NCI-H1092 (cell line): Measurements from ENCODE around the gene KCNH5.

Source experiments
- DNase-seq: peaks from one replicate; lab custom pipeline; 2025; lab: John Stamatoyannopoulos, UW

KCNH5 gene

DNA sequence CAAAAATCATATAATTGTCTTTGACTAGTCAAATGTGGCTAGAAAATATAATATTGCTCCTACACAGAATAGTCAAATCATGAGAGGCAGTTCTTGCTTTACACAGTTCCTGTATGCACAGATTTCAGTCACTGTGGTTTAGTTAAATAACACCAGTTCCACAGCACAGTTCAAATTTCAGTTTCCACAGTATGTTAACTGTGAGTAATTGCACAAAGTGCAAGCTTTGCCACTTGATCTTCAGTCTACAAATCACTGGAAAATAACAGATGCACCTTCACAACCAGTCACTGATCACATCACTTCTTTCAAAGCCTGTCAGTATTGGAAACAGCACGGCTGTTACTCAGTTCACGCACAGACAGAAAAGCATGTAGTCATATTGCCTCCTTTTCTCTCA lies 38.7 kb downstream of the KCNH5 start:
- DNase-seq = no peak

GRCh38 chr14:62994096-62994495 lies 51.2 kb downstream of the KCNH5 start:
- DNase-seq = no peak

DNA sequence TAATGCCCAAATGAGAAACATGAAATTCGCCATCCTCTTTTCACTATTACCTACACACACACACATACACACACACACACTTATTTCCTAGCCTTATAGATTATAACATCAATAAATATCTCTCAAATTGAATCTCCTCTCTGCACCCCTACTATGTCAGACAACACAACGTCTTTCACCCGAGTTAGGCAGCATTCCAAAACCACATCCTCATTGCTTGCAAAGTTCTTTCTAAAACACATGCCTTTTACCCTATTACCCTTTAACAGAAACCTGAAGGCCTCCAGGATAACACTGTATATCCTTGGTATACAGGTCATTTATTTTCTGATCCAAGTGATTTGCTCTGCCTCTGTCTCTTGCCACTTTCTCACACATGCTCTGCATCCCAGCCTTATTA lies 56.3 kb downstream of the KCNH5 start:
- no peak for DNase-seq

DNA sequence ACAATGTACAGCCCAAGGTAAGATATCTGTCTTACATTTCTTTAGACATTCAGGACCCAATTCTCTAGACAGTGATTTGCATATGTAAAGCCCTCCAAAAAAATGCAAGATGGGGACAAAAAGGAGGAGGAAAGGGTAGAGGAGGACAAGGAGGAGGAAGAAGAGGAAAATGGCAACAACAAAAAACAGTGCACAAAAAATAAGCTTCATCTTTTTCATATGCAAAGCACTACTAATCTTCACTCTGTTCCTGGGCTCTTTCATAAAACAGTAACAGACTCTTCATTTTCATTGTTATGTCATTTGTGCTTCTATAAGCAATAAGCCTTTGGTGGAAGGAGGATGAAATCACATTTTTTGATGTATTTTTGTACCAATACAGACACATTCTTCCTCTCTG lies 61.4 kb downstream of the KCNH5 start:
- DNase-seq = no peak

DNA sequence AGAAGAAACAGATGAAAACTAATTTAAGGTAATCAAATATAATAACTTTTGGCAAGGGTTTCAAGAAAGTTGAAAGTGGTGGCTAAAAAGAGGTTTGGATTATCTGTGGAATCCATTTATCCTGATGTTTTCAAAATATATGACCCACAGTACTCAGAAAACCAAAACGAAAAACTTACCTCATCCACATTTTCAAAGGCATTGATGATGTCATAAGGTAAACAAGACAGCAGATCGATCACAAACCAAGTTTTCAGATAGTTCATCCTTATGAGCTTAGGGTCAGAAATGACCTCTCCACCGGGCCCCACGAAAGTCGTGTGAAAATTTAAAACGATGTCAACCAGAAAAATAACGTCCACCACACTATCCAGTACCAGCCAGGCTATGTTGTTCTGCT lies 64.6 kb downstream of the KCNH5 start:
- no peak for DNase-seq

DNA sequence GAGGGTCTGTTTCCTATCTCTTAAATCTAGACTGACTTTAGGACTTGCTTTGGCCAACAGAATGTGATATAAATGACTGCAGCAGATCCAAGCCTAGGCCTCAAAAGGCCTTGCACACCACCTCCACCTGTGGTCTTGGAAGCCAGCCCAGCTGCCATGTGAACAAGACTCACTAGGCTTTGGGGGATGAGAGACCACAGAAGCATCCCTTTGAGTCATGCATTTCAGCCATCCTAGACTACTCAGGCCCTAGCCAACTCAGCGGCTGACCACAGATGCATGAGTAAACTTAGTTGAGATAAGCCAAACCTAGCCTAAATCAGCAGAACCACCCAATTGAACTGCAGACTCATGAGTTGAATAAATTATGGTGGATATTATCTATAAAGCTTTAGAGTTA lies 87.7 kb downstream of the KCNH5 start:
- DNase-seq = no peak

DNA sequence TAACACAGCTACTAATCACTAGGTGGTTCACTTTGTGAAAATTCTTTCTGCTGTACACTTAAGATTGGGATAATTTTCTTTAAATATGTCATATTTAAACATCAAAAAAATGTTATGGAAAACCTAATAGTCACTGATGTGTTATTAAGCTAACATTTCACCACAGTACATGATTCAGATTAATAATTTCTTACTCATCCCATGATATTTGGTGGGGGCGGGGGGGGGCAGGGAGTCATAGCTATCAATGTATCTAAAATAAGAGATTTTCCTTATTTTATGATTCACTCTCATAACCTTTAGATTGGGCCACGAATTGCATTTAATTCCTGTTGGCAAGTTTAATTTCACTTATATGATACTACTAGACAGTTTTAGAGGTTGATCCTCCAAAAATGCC lies 88.8 kb downstream of the KCNH5 start:
- no peak for DNase-seq

DNA sequence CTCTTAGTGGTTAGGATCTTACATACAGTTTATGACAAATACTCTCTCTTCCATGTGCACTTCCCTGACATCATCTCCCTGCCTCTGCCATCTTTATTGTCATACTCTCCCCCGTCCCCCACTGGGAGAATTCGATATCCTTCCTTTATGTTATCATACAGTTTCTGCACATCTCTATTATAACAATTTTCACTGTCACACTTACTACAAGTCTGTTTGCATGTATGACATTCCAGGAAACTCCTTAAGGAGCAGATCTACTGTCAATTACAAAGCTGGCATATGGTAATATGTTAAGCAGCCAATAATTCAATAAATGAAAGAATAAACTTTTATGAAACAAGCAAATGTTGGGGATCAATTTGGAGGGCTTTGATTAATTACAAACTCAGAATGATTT lies 91.1 kb downstream of the KCNH5 start:
- DNase-seq = no peak

GRCh38 chr14:62952226-62952625 lies 93.0 kb downstream of the KCNH5 start:
- DNase-seq = no peak

DNA sequence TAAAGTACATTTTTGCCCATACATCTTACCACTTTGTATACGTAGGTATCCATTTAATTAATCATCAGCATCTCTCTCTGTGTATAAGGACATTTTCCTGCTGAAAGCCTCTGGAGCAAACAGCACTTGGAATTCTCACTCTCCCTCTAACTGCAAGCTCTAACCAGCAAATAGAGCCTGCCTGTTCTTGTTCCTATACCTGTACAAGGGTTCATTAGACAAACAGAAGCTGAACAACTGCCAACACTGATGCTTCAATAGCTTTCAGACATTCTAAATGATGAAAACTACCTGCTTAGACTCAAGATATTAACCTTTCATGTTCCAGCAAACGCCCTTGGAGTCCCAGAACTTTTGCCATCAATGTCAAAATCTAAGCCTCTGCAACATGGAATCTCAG lies 98.0 kb downstream of the KCNH5 start:
- DNase-seq = no peak

DNA sequence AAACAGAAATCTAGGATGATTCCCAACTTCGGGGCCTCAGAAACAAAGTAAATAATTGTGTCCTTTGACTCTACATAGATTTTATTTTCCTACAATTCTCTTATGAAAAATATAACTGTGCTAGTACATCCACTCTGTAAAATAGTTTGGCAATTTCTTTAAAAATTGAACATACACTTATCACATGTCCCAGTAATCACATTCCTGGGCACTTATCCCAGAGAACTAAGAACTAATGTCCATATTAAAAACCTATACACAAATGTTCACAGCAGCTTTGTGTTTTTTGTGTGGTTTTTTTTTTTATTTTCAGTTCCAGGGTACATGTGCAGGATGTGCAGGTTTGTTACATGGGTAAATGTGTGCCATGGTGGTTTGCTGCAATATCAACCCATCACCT lies 99.0 kb downstream of the KCNH5 start:
- no peak for DNase-seq

DNA sequence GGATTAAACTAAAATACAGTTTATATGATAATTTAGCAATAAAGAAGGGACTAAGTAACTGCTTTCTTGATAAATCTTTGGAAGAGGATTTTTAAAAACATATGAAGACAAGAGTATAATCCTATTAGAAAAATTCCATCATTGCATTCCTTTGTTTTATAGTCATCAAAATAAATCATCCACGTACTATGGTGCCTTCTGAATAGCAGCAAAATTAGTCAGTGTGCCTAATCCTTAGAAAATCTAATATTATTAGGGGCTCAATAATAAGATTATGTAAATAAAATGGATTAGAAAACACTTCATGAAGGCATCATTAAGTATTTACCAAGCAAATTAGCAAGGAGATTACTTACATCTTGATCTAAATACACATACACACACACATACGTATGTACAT lies 102.1 kb downstream of the KCNH5 start:
- DNase-seq = no peak

- no peak for DNase-seq
Observed at GRCh38 chr14:62939970-62940369, 105.3 kb downstream of the KCNH5 start.

GRCh38 chr14:62938778-62939177 lies 106.5 kb downstream of the KCNH5 start:
- no peak for DNase-seq

DNA sequence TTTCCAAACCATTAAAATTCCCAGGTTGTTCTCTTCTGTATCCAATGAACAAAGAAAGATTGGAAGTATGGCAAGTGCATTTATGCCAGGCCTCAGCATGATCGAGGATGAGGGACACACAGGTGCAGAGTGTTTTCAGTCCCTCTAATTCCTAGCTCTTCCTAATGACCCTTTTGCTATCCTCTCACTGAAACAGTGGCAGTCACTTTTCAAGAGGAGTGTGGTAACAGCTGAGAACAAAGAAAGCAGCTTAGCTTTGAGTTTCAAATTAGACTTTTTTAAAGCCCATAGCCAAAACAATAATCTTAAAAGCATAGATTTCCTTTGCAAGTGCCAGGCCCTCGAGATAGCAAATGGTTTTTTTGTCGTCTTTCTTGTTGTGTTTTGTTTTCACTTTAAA lies 110.8 kb downstream of the KCNH5 start:
- DNase-seq = no peak

DNA sequence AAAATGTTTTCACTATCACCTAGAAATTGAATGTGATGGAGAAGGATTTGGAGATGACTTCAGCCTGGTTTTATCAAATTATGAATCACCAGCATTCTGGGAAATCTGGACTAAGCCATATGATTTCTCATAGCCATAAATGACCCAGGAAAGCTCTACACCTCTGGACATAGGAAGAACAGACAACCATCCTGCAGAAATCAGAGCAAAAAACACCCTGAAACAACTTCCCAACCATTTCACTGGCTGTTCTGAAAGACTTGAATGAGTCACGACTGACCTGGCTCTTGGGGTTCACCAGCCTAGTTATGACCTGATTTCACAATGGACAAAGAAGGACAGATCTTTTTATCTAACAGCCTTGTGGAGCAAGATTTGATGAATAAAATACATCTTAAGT lies 123.8 kb downstream of the KCNH5 start:
- DNase-seq = no peak

DNA sequence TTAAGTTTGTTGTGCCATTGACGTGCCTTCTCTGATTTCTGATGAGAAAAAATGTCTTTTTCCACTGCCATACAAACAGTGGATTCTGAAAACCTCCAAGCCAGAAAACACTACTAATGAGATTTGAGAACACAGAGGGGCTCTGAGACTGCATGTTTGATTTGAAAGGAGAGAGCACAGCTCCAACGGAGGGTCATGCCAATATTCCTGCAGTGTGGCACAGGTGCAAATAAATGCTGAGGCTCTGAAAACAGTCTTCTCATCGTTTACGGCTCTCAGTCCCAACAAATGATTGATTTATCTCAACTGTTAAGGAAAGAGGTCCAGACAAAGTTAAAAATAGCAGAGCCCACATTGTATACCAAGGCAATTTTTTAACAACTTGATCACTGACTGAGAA lies 128.7 kb downstream of the KCNH5 start:
- peak; percentile 36 for DNase-seq

DNA sequence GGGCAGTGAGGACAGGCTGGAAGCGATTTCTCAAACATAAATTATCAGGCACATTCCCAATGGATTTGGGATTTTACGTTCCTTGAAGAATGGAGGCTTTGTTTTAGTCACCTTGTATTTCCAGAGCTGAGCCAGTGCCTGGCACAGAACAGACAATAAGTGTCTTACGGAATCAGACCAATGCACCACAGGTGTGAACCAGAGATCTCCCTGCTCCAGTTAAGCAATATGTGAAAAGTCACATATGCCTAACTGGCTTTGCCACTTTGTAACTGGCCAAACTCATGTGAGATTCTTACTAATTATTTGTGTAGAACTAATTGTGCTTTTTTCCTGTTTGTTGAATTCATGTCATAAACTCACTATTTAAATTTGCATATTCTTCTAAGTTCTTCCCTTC lies 130.4 kb downstream of the KCNH5 start:
- no peak for DNase-seq

DNA sequence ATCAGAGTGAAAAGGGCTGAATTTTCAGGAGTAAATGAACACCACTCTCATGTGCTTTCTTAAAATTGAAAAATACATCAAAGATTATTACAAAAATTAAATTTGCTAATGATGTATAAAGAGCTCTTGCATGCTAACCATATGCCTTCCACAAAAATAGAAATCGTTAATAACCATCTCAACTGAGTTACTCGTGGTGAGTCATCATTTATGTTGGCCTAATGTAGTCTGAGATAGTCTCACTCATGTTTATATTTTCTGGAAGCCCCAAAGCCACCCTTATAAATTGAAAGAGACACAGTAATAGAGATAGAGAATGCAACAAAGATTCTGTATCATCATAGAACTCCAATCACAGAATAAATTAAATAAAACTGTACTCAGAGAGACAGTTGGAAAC lies 131.2 kb downstream of the KCNH5 start:
- DNase-seq = no peak

- no peak for DNase-seq
Observed at GRCh38 chr14:62908506-62908905, 136.8 kb downstream of the KCNH5 start.

- no peak for DNase-seq
Observed at GRCh38 chr14:62905566-62905965, 139.7 kb downstream of the KCNH5 start.

GRCh38 chr14:62897771-62898170 lies 147.5 kb downstream of the KCNH5 start:
- no peak for DNase-seq

- no peak for DNase-seq
Observed at GRCh38 chr14:62896932-62897456, 148.3 kb downstream of the KCNH5 start.

GRCh38 chr14:62894736-62895135 lies 150.5 kb downstream of the KCNH5 start:
- DNase-seq = no peak

GRCh38 chr14:62889364-62889763 lies 155.9 kb downstream of the KCNH5 start:
- DNase-seq = no peak
